LNCAP (cell line): Measurements from ENCODE around the gene NSUN6.

Experiments used
- TF ChIP-seq, protein P1 (sequence below): fragments of 450-650 bp; IDR thresholded peaks from 2 replicates; pipeline ENCODE4 v1.5.1; 2017; ENCODE audit warnings: mild to moderate bottlenecking

NSUN6 gene

DNA sequence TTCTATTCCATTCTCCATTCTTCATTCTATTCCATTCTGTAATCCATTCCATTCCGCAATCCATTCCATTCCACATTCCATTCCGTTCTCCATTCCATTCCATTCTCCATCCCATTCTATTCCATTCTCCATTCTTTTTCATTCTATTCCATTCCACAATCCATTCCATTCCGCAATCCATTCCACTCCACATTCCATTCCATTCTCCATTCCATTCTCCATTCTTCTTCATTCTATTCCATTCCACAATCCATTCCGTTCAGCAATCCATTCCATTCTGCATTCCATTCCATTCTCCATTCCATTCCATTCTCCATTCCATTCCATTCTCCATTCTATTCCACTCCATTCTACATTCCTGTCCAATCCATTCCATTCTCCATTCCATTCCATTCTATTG lies 85.2 kb downstream of the NSUN6 start:
- TF ChIP-seq, protein P1, sequence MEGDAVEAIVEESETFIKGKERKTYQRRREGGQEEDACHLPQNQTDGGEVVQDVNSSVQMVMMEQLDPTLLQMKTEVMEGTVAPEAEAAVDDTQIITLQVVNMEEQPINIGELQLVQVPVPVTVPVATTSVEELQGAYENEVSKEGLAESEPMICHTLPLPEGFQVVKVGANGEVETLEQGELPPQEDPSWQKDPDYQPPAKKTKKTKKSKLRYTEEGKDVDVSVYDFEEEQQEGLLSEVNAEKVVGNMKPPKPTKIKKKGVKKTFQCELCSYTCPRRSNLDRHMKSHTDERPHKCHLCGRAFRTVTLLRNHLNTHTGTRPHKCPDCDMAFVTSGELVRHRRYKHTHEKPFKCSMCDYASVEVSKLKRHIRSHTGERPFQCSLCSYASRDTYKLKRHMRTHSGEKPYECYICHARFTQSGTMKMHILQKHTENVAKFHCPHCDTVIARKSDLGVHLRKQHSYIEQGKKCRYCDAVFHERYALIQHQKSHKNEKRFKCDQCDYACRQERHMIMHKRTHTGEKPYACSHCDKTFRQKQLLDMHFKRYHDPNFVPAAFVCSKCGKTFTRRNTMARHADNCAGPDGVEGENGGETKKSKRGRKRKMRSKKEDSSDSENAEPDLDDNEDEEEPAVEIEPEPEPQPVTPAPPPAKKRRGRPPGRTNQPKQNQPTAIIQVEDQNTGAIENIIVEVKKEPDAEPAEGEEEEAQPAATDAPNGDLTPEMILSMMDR = no peak

DNA sequence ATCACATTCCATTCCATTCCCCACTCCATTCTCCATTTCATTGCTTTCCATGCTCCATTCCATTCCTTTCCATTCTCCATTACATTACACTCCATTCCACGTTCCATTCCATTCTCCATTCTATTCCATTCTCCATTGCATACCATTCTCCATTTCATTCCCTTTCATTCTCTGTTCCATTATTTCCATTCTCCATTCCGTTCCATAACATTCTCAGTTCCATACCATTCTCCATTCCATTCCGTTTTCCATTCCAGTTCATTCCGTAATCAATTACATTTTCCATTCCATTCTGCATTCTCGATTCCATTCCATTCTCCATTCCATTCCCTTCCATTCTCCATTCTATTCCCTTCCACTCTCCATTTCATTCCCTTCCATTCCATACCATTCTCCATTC lies 86.4 kb downstream of the NSUN6 start:
- TF ChIP-seq, protein P1 = no peak

- TF ChIP-seq, protein P1 = no peak
These were observed 88.2 kb downstream of the NSUN6 start for GRCh38 chr10:18563003-18563726.

DNA sequence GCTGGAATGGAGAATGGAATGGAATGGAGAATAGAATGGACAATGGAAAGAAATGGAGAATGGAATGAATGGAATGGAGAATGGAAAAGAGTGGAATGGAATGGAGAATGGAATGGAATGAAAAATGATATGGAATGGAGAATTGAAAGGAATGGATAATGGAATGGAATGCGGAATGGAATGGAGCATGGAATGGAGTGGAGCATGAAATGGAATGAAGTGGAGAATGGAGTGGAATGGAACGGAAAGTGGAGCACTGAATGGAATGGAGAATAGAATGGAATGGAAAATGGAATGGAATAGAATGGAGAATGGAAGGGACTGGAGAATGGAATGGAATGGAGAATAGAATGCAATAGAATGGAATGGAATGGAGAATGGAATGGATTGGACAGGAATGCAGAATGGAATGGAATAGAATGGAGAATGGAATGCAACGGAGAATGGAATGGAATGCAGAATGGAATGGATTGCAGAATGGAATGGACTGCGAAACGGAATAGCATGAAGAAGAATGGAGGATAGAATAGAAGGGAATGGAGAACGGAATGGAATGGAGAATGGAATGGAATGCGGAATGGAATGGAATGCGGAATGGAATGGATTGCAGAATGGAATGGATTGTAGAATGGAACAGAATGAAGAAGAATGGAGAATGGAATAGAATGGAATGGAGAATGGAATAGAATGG lies 89.4 kb downstream of the NSUN6 start:
- TF ChIP-seq, protein P1 = no peak

DNA sequence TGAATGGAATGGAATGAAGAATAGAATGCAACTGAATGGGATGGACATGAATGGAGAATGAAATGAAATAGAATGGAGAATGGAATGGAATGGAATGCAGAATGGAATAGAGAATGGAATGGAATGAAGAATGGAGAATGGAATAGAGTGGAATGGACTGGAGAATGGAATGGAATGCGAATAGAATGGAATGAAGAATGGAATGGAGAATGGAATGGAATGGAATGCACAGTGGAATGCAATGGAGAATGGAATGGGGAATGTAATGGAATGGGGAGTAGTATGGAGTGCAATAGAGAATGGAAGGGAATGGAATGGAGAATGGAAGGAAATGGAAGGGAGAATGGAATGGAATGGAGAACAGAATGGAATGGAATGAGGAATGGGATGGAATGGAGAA lies 93.4 kb downstream of the NSUN6 start:
- TF ChIP-seq, protein P1 = no peak

GRCh38 chr10:18556522-18557147 lies 94.8 kb downstream of the NSUN6 start:
- TF ChIP-seq, protein P1 = no peak

DNA sequence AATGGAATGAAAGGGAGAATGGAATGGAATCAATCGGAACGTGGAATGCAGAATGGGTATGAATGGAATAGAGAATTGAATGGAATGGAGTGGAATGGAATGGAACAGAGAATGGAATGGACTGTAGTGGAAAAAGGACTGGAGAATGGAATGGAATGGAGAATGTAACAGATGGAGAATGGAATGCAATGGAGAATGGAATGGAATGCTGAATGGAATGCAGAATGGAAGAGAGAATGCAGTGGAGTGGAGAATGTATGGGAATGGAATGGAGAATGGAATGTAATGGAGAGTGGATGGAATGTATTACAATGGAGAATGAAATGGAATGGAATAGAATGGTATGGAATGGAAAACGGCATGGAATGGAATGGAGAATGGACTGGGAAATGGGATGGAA lies 96.9 kb downstream of the NSUN6 start:
- TF ChIP-seq, protein P1 = no peak
